Nephron progenitor cell (in vitro differentiated cells): ENCODE results near the gene SH2D7.

Experiments used
- DNase-seq: peaks from one replicate; pipeline ENCODE4 v3.0.0; 2021
- H3K27ac Mint-ChIP-seq: 2 replicates; pipeline ENCODE4 v1.8.0; 2021; ENCODE audit warnings: mild to moderate bottlenecking, moderate library complexity, mixed read lengths
- H3K27me3 Mint-ChIP-seq: 2 replicates; pipeline ENCODE4 v1.8.0; 2021; ENCODE audit warnings: mild to moderate bottlenecking, low read depth, mixed read lengths; ENCODE audit not compliant: poor library complexity
- H3K36me3 Mint-ChIP-seq: 2 replicates; pipeline ENCODE4 v1.8.0; 2021; ENCODE audit warnings: low read depth, mixed read lengths
- H3K4me1 Mint-ChIP-seq: 2 replicates; pipeline ENCODE4 v1.8.0; 2021; ENCODE audit warnings: mixed read lengths
- H3K4me3 Mint-ChIP-seq: 2 replicates; pipeline ENCODE4 v1.8.0; 2021; ENCODE audit warnings: mild to moderate bottlenecking, moderate library complexity, mixed read lengths
- H3K9me3 Mint-ChIP-seq: 2 replicates; pipeline ENCODE4 v1.8.0; 2021; ENCODE audit warnings: mild to moderate bottlenecking, moderate library complexity, mixed read lengths
- TF ChIP-seq, protein P1 (sequence below): fragments of 200-600 bp; sonication (generic); IDR thresholded peaks from 2 replicates; pipeline ENCODE4 v1.5.0; 2021; ENCODE audit warnings: antibody characterized with exemption

SH2D7 gene

GRCh38 chr15:78130466-78131294 lies 38.3 kb downstream of the SH2D7 start:
- TF ChIP-seq, protein P1, sequence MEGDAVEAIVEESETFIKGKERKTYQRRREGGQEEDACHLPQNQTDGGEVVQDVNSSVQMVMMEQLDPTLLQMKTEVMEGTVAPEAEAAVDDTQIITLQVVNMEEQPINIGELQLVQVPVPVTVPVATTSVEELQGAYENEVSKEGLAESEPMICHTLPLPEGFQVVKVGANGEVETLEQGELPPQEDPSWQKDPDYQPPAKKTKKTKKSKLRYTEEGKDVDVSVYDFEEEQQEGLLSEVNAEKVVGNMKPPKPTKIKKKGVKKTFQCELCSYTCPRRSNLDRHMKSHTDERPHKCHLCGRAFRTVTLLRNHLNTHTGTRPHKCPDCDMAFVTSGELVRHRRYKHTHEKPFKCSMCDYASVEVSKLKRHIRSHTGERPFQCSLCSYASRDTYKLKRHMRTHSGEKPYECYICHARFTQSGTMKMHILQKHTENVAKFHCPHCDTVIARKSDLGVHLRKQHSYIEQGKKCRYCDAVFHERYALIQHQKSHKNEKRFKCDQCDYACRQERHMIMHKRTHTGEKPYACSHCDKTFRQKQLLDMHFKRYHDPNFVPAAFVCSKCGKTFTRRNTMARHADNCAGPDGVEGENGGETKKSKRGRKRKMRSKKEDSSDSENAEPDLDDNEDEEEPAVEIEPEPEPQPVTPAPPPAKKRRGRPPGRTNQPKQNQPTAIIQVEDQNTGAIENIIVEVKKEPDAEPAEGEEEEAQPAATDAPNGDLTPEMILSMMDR, result no peak
- H3K4me3 Mint-ChIP-seq, result peak overlapping the region; percentile 85
- peaks cover 60% of the 10 kb centered on the region for H3K4me1 Mint-ChIP-seq
- H3K36me3 Mint-ChIP-seq, result peaks cover 4% of the 10 kb centered on the region
- DNase-seq, result peak; percentile 22
- no peaks in the 10 kb centered on the region for H3K9me3 Mint-ChIP-seq
- H3K27me3 Mint-ChIP-seq, result no peaks in the 10 kb centered on the region
- H3K27ac Mint-ChIP-seq, result no peak overlapping the region

GRCh38 chr15:78131295-78132061 lies 39.1 kb downstream of the SH2D7 start, which contains the start of gene CIB2:
CIB2 (minus strand) TSS chr15:78131445; CDS start chr15:78131215, 230 bp downstream.
- no peaks in the 10 kb centered on the region for H3K27me3 Mint-ChIP-seq
- no peaks in the 10 kb centered on the region for H3K9me3 Mint-ChIP-seq
- peaks cover 66% of the 10 kb centered on the region for H3K4me1 Mint-ChIP-seq
- H3K4me3 Mint-ChIP-seq, result peak within 1 kb of the TSS; percentile 85
- peaks cover 4% of the 10 kb centered on the region for H3K36me3 Mint-ChIP-seq
- TF ChIP-seq, protein P1, result peak; percentile 54
- peak; percentile 92 for DNase-seq
- peak within 1 kb of the TSS; percentile 69 for H3K27ac Mint-ChIP-seq

- Mint-ChIP-seq H3K4me3 (no peak overlapping the region), H3K36me3 (no peaks in the 10 kb centered on the region), H3K27ac (no peak overlapping the region), H3K27me3 (no peaks in the 10 kb centered on the region), H3K9me3 (no peaks in the 10 kb centered on the region), H3K4me1 (peaks cover 45% of the 10 kb centered on the region)
- TF ChIP-seq, protein P1, result no peak
- no peak for DNase-seq
Observed at GRCh38 chr15:78133801-78134200, 41.4 kb downstream of the SH2D7 start.

GRCh38 chr15:78139578-78139977 lies 47.2 kb downstream of the SH2D7 start:
- DNase-seq, result no peak
- no peaks in the 10 kb centered on the region for H3K36me3 Mint-ChIP-seq
- no peak overlapping the region for H3K27ac Mint-ChIP-seq

DNA sequence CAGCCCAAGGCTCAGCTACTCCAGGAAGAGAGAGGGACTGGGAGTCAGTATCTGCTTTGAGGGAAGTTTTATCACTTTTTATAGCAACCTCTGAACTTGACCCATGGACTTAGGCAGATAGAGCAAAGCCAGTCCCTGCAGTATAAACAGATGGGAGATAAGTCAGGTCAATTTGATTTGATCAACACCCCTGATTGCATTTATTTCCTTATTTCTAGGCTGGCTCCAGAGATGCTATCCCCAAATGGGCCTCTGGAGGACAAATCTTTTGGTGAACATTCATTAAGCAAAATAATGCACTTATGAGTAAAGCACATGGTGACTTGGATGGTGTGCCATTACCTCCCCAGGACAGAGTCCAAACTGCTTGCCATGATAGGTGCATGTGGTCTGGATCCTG lies 47.9 kb downstream of the SH2D7 start:
- Mint-ChIP-seq H3K27ac (no peak overlapping the region), H3K4me1 (peaks cover 6% of the 10 kb centered on the region), H3K27me3 (peaks cover 11% of the 10 kb centered on the region), H3K4me3 (no peak overlapping the region), H3K9me3 (no peaks in the 10 kb centered on the region), H3K36me3 (no peaks in the 10 kb centered on the region)
- TF ChIP-seq, protein P1, result no peak
- no peak for DNase-seq

More at GRCh38 chr15:78139578-78139977, 47.2 kb downstream of the SH2D7 start:
- Mint-ChIP-seq H3K4me3 (no peak overlapping the region), H3K9me3 (no peaks in the 10 kb centered on the region), H3K4me1 (peaks cover 6% of the 10 kb centered on the region), H3K27me3 (peaks cover 11% of the 10 kb centered on the region)
- TF ChIP-seq, protein P1, result no peak
